Measurements from ENCODE around the gene ADARB2.

DNA sequence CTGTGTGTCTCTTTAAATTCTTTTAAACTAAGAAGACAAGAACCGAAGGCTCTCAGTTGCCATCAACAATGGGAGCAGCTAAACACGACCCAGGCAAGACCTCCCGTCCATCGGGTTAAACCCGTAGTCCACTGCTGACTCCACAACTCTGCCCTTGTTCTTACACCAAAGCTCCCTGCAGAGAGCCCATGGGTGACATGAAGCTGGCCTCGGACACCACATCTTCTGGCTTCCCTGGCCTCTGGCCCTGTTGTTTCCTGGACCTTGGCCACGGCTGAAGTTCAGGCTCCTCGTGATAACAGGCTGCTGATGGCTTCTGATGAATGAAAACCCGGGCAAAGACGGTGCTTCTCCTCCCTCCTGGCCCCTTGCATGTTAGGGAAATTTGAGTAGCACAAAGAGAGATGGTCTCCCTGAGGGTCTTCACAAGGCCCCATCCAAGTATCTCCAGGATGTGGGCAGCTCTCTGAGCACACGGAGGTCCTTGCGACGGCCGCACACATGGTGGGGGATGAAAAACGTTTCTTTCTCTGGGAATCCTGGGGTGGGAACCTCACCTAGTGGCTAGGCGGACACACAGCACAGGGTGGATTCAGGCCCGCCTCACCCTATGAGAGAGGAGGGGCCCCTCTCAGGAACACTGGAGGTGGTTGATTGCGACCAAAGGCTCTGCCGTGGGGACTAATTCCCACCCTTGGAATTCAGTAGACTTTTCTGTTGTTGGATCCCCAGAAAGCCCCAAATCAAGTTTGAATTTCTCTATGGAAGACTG, 271.1 kb downstream of the ADARB2 start:
- TF ChIP-seq EZH2phosphoT487 (IDR thresholded peaks at IDR 0.05; ENCODE audit: insufficient read depth, low read depth) (no peak), EZH2 (IDR thresholded peaks at IDR 0.05; ENCODE audit: insufficient read depth, poor library complexity, severe bottlenecking) (no peak)
